ENCODE measurements around the gene NEMP2.

DNA sequence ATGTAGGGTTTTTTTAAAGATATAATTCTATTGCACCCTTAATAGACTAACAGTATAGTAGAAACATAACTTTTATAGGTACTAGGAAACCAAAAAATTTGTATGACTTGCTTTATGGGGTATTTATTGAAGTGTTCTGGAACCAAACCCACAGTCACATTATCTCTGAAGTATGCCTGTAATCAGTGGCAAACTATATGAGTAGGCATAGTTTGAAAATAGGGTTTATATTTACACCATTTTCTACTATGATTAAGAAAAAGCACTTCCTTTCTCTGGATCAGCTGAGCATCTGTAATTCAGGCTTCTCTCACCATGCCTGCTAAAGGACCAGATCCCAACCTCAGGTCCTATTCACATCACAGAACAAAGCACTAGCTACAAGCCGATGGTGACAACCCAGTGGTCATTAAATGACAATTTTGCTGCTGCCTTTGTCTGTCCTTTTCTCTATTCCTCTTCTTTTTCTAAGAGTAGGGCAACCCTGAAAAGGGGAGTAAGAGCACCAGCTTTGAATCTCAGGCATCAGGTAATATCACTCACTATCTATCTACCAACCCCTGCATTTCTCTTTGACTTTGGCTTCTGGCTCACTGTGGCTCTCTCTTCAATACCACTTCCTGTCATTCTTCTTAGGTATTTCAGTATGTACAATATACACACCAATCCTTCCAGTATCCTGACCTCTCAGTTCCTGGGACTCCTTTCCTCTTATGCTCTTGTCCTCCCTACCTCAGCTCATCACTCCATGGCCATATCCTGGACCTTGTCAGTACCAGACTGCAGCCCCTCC, 14.4 kb downstream of the NEMP2 start:
- TF ChIP-seq, protein P1, sequence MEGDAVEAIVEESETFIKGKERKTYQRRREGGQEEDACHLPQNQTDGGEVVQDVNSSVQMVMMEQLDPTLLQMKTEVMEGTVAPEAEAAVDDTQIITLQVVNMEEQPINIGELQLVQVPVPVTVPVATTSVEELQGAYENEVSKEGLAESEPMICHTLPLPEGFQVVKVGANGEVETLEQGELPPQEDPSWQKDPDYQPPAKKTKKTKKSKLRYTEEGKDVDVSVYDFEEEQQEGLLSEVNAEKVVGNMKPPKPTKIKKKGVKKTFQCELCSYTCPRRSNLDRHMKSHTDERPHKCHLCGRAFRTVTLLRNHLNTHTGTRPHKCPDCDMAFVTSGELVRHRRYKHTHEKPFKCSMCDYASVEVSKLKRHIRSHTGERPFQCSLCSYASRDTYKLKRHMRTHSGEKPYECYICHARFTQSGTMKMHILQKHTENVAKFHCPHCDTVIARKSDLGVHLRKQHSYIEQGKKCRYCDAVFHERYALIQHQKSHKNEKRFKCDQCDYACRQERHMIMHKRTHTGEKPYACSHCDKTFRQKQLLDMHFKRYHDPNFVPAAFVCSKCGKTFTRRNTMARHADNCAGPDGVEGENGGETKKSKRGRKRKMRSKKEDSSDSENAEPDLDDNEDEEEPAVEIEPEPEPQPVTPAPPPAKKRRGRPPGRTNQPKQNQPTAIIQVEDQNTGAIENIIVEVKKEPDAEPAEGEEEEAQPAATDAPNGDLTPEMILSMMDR (IDR thresholded peaks at IDR 0.05): no peak
- TF ChIP-seq EZH2phosphoT487 (IDR thresholded peaks at IDR 0.05): no peak
